ENCODE measurements around the gene PDE3B. TPM values are rescaled to one million over a fixed set of nuclear protein-coding genes. Genes with fewer than 3 reads are reported as not detected.

Gene PDE3B
- total RNA-seq, 6 donors from 2014 or later = 19.3 to 62.7 (median 25.2) TPM

GRCh38 chr11:14891143-14892035, 247.8 kb downstream of the PDE3B start:
- peak; percentile 91 to 96 for DNase-seq
- 0 to 1% methylated on average over 24 to 31 of the region's 67 CpGs for WGBS, 2 donors
- TF ChIP-seq CTCF (IDR thresholded peaks at IDR 0.05) (peak in 3 of 6 experiments; percentile 6 to 26 (median 17)), POLR2AphosphoS5 (IDR thresholded peaks at IDR 0.05) (peak; percentile 87 to 94), POLR2A (IDR thresholded peaks at IDR 0.05) (peak in 2 of 4 donors; percentile 46 to 67), EP300 (IDR thresholded peaks at IDR 0.05) (no peak)
- H3K27me3 ChIP-seq = no peaks in the 10 kb centered on the region
- no peaks in the 10 kb centered on the region for H3K36me3 ChIP-seq
- H3K27ac ChIP-seq = peak overlapping the region; percentile 92 to 97 (median 94)
- H3K4me3 ChIP-seq = peak overlapping the region; percentile 72 to 92 (median 80)
- peak; percentile 94 to 96 for ATAC-seq (ENCODE audit: low FRiP score in 2 of 2)
- peaks cover 9 to 37% (median 16%) of the 10 kb centered on the region in 4 donors for H3K4me1 ChIP-seq
- H3K9me3 ChIP-seq = no peaks in the 10 kb centered on the region

- peak within 1 kb of the TSS; percentile 72 to 92 (median 80) for H3K4me3 ChIP-seq
- H3K27ac ChIP-seq = peak within 1 kb of the TSS; percentile 92 to 97 (median 94)
- peaks cover 5 to 33% (median 15%) of the 10 kb centered on the region in 4 donors for H3K4me1 ChIP-seq
- ATAC-seq (ENCODE audit: low FRiP score in 2 of 2) (peak; percentile 98 to 99), DNase-seq (peak; percentile 94 to 98)
- H3K9me3 ChIP-seq = no peaks in the 10 kb centered on the region
- peak in 2 of 4 donors; percentile 14 to 62 for TF ChIP-seq POLR2A (IDR thresholded peaks at IDR 0.05)
- no peak for TF ChIP-seq EP300 (IDR thresholded peaks at IDR 0.05)
- peak in 1 of 2 donors; percentile 79 for TF ChIP-seq POLR2AphosphoS5 (IDR thresholded peaks at IDR 0.05)
- TF ChIP-seq CTCF (IDR thresholded peaks at IDR 0.05) = peak in 1 of 6 experiments; percentile 14
- WGBS, 2 donors = 0% methylated on average over 18 to 35 of the region's 36 CpGs
- H3K36me3 ChIP-seq = no peaks in the 10 kb centered on the region
- no peaks in the 10 kb centered on the region for H3K27me3 ChIP-seq
Measured at GRCh38 chr11:14892036-14892556, 248.5 kb downstream of the PDE3B start, which contains the start of gene CYP2R1. TSS of gene CYP2R1 (minus strand) at chr11:14892231. CDS start at chr11:14892205, 26 bp downstream.

GRCh38 chr11:14892577-14892976, 249.0 kb downstream of the PDE3B start:
- TF ChIP-seq POLR2AphosphoS5 (IDR thresholded peaks at IDR 0.05) = no peak
- no peak for TF ChIP-seq EP300 (IDR thresholded peaks at IDR 0.05)
- no peak for TF ChIP-seq CTCF (IDR thresholded peaks at IDR 0.05)
- TF ChIP-seq POLR2A (IDR thresholded peaks at IDR 0.05) = no peak
- Histone ChIP-seq H3K4me1 (peaks cover 5 to 32% (median 14%) of the 10 kb centered on the region in 4 donors), H3K36me3 (no peaks in the 10 kb centered on the region), H3K27ac (peak overlapping the region; percentile 92 to 97 (median 94)), H3K9me3 (no peaks in the 10 kb centered on the region), H3K27me3 (no peaks in the 10 kb centered on the region), H3K4me3 (peak overlapping the region in 3 of 4 donors; percentile 72 to 87 (median 74))
- ATAC-seq (ENCODE audit: low FRiP score in 2 of 2) (no peak), DNase-seq (no peak)
- WGBS, 2 donors = 67 to 69% methylated on average over 2 of the region's 2 CpGs

GRCh38 chr11:14894657-14895598, 251.3 kb downstream of the PDE3B start:
- Histone ChIP-seq H3K27ac (peak overlapping the region in 3 of 4 donors; percentile 11 to 33 (median 24)), H3K4me1 (peaks cover 3 to 17% (median 8%) of the 10 kb centered on the region in 4 donors), H3K4me3 (no peak overlapping the region), H3K27me3 (no peaks in the 10 kb centered on the region), H3K36me3 (no peaks in the 10 kb centered on the region), H3K9me3 (no peaks in the 10 kb centered on the region)
- 62 to 67% methylated on average over 5 of the region's 5 CpGs for WGBS, 2 donors
- peak in 1 of 2 donors; percentile 81 for DNase-seq
- TF ChIP-seq POLR2A (IDR thresholded peaks at IDR 0.05) (no peak), CTCF (IDR thresholded peaks at IDR 0.05) (no peak), POLR2AphosphoS5 (IDR thresholded peaks at IDR 0.05) (peak in 1 of 2 donors; percentile 24), EP300 (IDR thresholded peaks at IDR 0.05) (no peak)
- ATAC-seq (ENCODE audit: low FRiP score in 2 of 2) = peak in 1 of 2 donors; percentile 13

Measured in upper lobe of left lung (tissue), 6 donors.